ENCODE data around the gene TMEM201. TPM values are rescaled to one million over a fixed set of nuclear protein-coding genes. Genes with fewer than 3 reads are reported as not detected.

TMEM201 gene, protein sequence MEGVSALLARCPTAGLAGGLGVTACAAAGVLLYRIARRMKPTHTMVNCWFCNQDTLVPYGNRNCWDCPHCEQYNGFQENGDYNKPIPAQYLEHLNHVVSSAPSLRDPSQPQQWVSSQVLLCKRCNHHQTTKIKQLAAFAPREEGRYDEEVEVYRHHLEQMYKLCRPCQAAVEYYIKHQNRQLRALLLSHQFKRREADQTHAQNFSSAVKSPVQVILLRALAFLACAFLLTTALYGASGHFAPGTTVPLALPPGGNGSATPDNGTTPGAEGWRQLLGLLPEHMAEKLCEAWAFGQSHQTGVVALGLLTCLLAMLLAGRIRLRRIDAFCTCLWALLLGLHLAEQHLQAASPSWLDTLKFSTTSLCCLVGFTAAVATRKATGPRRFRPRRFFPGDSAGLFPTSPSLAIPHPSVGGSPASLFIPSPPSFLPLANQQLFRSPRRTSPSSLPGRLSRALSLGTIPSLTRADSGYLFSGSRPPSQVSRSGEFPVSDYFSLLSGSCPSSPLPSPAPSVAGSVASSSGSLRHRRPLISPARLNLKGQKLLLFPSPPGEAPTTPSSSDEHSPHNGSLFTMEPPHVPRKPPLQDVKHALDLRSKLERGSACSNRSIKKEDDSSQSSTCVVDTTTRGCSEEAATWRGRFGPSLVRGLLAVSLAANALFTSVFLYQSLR
- total RNA-seq, result 10 to 100 TPM in 1 of 4 donors, 1 to 10 TPM in 3; 6.8 to 10.5 (median 8.2) TPM

DNA sequence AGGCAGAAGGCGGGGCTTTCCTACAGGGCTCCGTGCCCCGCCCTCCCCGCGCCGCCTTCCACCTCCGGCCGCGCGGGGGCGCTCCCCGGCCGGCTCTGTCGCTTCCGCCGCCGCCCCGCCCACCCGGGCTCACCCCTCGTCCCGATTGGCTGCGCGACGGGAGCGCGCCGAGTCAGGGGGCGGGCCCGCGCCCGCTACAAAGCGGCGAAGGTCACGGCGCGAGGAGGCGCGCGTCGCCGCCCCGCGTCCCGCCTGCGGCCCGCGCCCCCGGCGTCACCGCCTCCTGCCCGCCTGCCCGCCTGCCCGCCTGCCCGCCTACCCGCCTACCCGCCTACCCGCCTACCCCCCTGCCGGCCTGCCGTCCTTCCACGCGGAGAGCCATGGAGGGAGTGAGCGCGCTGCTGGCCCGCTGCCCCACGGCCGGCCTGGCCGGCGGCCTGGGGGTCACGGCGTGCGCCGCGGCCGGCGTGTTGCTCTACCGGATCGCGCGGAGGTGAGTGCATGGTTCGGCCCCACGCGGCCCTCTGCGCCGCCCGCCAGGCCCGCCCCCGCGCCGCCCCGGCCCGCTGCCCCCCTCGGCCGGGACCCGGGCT, at the start of gene TMEM201:
TMEM201 (plus strand) TSS at position 361 of the 593 bp plus-strand sequence; CDS start at position 381, 20 bp downstream.
- Histone ChIP-seq H3K9me3 (no peaks in the 10 kb centered on the region), H3K4me3 (peak within 1 kb of the TSS; percentile 70 to 91 (median 82)), H3K36me3 (peaks cover 0 to 6% (median 0%) of the 10 kb centered on the region in 4 donors), H3K27me3 (no peaks in the 10 kb centered on the region), H3K4me1 (peaks cover 44 to 54% (median 48%) of the 10 kb centered on the region in 4 donors), H3K27ac (replicated peaks in 1 of 4) (peak within 1 kb of the TSS; percentile 75 to 86 (median 84))
- WGBS, result no CpG with 5 or more reads among the region's 94 CpGs
- TF ChIP-seq POLR2A (IDR thresholded peaks at IDR 0.05; ENCODE audit: low read depth) (no peak), POLR2AphosphoS5 (IDR thresholded peaks at IDR 0.05) (peak; percentile 13 to 42), EP300 (IDR thresholded peaks at IDR 0.05) (no peak)
- TF ChIP-seq, protein P1, sequence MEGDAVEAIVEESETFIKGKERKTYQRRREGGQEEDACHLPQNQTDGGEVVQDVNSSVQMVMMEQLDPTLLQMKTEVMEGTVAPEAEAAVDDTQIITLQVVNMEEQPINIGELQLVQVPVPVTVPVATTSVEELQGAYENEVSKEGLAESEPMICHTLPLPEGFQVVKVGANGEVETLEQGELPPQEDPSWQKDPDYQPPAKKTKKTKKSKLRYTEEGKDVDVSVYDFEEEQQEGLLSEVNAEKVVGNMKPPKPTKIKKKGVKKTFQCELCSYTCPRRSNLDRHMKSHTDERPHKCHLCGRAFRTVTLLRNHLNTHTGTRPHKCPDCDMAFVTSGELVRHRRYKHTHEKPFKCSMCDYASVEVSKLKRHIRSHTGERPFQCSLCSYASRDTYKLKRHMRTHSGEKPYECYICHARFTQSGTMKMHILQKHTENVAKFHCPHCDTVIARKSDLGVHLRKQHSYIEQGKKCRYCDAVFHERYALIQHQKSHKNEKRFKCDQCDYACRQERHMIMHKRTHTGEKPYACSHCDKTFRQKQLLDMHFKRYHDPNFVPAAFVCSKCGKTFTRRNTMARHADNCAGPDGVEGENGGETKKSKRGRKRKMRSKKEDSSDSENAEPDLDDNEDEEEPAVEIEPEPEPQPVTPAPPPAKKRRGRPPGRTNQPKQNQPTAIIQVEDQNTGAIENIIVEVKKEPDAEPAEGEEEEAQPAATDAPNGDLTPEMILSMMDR (IDR thresholded peaks at IDR 0.05), result peak; percentile 91 to 96 (median 91)
- DNase-seq (ENCODE audit: extremely low spot score), result peak; percentile 96
- intact Hi-C loops (cut with DNase I), result no loop called here

DNA sequence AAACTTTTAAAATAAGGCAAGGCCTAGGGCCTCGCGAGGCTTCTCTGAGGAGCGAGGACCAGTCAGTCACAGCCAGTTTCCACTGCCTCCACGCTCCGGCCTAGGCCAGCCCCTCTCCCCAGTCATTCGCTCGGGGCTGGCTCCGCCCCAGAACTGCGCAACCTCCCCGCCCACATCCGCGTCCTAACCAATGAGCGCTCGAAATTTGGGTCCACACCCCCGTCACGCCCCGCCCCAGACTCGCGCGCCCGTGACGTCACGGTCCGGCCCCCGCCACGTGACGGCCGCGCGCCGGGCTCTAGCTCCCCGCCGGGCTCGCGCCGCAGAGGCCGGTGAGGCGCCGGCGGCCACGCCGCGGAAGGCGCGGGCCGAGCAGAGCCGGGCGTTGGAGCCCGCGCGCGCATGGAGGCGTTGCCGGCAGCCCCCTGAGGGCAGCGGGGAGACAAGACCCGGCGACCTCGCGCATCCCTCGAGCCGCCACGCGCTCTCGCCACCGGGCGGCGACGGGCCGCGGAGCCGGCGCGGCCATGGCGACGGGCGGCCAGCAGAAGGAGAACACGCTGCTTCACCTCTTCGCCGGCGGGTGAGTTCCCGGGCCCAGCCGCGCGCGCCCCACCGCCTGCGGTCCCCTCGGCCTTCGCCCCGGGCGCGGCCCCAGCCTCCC, 49.4 kb upstream of the TMEM201 start, which contains the start of gene SLC25A33:
SLC25A33 (plus strand) TSS at position 301 of the 664 bp plus-strand sequence; CDS start at position 528, 227 bp downstream.
- Histone ChIP-seq H3K27me3 (no peaks in the 10 kb centered on the region), H3K27ac (replicated peaks in 1 of 4) (peak within 1 kb of the TSS; percentile 96 to 99 (median 98)), H3K36me3 (no peaks in the 10 kb centered on the region), H3K4me1 (peaks cover 15 to 41% (median 38%) of the 10 kb centered on the region in 4 donors), H3K4me3 (peak within 1 kb of the TSS; percentile 80 to 94 (median 91)), H3K9me3 (no peaks in the 10 kb centered on the region)
- 0% methylated on average over 12 of the region's 92 CpGs for WGBS
- peak; percentile 99 for DNase-seq (ENCODE audit: extremely low spot score)
- intact Hi-C loops (cut with DNase I), result no loop called here
- TF ChIP-seq POLR2A (IDR thresholded peaks at IDR 0.05; ENCODE audit: low read depth) (no peak), POLR2AphosphoS5 (IDR thresholded peaks at IDR 0.05) (peak; percentile 76 to 81)

DNA sequence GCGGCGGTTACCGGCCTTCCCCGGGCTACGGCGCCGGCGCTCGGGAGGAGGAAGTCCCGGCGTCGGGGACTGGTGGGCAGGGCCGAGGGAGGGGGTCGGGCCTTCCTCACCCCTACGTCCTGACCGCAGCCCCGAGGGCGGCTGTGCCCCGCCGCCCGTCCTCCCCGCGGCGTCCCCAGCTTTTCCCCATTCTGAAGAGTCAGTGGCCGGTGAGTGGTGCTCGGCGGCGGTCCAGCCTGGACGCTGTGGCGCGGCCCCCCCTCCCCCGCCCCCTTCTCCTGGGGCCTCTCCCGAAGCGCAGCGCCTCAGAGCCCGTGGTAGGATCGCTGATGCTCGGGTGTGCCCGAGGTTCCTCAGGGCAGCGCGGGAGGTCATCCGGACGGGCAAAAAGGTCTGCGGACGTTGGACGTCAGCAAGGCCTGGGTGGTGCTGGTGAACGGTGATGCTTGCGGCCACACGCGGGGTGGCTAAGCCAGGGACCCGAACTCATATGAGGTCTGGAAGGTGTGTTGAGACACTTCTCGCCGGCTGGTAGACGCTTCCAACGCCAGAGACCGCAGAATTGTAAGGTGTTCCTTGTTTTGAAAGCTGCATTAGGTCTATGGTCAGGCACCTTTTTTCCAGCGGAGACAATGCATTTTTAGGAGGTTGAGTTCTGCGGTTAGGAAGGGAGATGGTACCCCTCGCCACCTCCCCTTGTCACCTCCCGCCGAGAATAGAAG, 48.7 kb upstream of the TMEM201 start:
- H3K9me3 ChIP-seq, result no peaks in the 10 kb centered on the region
- peaks cover 15 to 44% (median 40%) of the 10 kb centered on the region in 4 donors for H3K4me1 ChIP-seq
- intact Hi-C loops (cut with DNase I), result no loop called here
- peak overlapping the region; percentile 96 to 99 (median 98) for H3K27ac ChIP-seq (replicated peaks in 1 of 4)
- H3K36me3 ChIP-seq, result no peaks in the 10 kb centered on the region
- H3K27me3 ChIP-seq, result no peaks in the 10 kb centered on the region
- peak overlapping the region; percentile 80 to 94 (median 91) for H3K4me3 ChIP-seq
- 7% methylated on average over 27 of the region's 61 CpGs for WGBS
- TF ChIP-seq POLR2AphosphoS5 (IDR thresholded peaks at IDR 0.05) (peak; percentile 45 to 51), POLR2A (IDR thresholded peaks at IDR 0.05; ENCODE audit: low read depth) (no peak), EP300 (IDR thresholded peaks at IDR 0.05) (no peak)
- TF ChIP-seq, protein P1 (IDR thresholded peaks at IDR 0.05), result no peak
- no peak for DNase-seq (ENCODE audit: extremely low spot score)

DNA sequence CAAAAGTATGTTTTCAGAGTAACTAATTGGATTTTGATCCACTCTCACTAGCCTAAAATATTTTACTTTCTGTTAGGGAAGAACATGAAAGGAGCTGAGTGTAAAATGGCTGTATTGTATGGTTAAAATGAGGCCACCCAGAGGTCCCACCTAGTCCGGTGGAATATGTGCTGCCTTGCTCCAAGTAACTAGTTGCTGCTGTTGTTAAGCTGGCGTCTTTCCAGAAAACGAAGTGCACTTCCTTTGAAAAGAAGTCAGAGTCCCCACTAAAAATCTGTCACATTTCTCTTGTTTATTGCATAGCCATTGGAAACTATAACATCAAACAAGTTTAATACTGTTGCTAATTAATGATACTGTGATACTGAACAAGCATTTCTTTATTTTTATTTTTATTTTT, 46.3 kb upstream of the TMEM201 start:
- no peak for DNase-seq (ENCODE audit: extremely low spot score)
- Histone ChIP-seq H3K27ac (replicated peaks in 1 of 4) (peak overlapping the region; percentile 50 to 75 (median 72)), H3K36me3 (no peaks in the 10 kb centered on the region), H3K27me3 (no peaks in the 10 kb centered on the region), H3K4me3 (peak overlapping the region in 3 of 4 donors; percentile 0 to 21 (median 19)), H3K4me1 (peaks cover 15 to 50% (median 46%) of the 10 kb centered on the region in 4 donors), H3K9me3 (no peaks in the 10 kb centered on the region)
- TF ChIP-seq POLR2A (IDR thresholded peaks at IDR 0.05; ENCODE audit: low read depth), result no peak
- TF ChIP-seq, protein P1 (IDR thresholded peaks at IDR 0.05), result no peak
- no peak for TF ChIP-seq EP300 (IDR thresholded peaks at IDR 0.05)
- no peak for TF ChIP-seq POLR2AphosphoS5 (IDR thresholded peaks at IDR 0.05)
- intact Hi-C loops (cut with DNase I), result no loop called here
- 10% methylated on average over 3 of the region's 3 CpGs for WGBS
